Spleen (tissue), 11 donors: ENCODE measurements around the gene MARK1. TPM values are rescaled to one million over a fixed set of nuclear protein-coding genes. Genes with fewer than 3 reads are reported as not detected.

ENCODE experiments used
- DNase-seq: peaks from one replicate; pipeline ENCODE4 v3.0.0-alpha.2; 2020
- H3K27ac ChIP-seq, 8 donors: fragments of 200-600 bp; sonication (generic) in 7 of 8; 1 replicate in 4 of 8; 2 replicates in 4 of 8; pipeline versions ENCODE4 v1.5.0 to v1.8.0; 2016 to 2021; ENCODE audit warnings: inconsistent platforms in 4 of 8, mild to moderate bottlenecking in 4 of 8, moderate library complexity in 1 of 8
- H3K27me3 ChIP-seq, 7 donors: fragments of 200-600 bp; sonication (generic) in 6 of 7; replicated peaks in 1 of 7; 1 replicate in 4 of 7; 2 replicates in 3 of 7; pipeline versions ENCODE4 v1.5.0 to v1.8.0; 2016 to 2021; ENCODE audit warnings: inconsistent platforms in 3 of 7, mild to moderate bottlenecking in 1 of 7
- H3K36me3 ChIP-seq, 6 donors: fragments of 200-600 bp; sonication (generic) in 5 of 6; 1 replicate in 4 of 6; 2 replicates in 2 of 6; pipeline versions ENCODE4 v1.5.0 to v1.8.0; 2016 to 2021; ENCODE audit warnings: inconsistent platforms in 2 of 6
- H3K4me1 ChIP-seq, 6 donors: fragments of 200-600 bp; sonication (generic) in 5 of 6; 1 replicate in 3 of 6; 2 replicates in 3 of 6; pipeline versions ENCODE4 v1.5.0 to v1.8.0; 2016 to 2021; ENCODE audit warnings: inconsistent platforms in 3 of 6
- H3K4me3 ChIP-seq, 8 donors: fragments of 200-600 bp; sonication (generic) in 7 of 8; 1 replicate in 4 of 8; 2 replicates in 4 of 8; pipeline versions ENCODE4 v1.5.0 to v1.8.0; 2016 to 2021; ENCODE audit warnings: inconsistent platforms in 4 of 8, mild to moderate bottlenecking in 4 of 8, moderate library complexity in 2 of 8
- H3K9me3 ChIP-seq, 8 donors: fragments of 200-600 bp; sonication (generic) in 7 of 8; 1 replicate in 4 of 8; 2 replicates in 4 of 8; pipeline versions ENCODE4 v1.5.0 to v1.8.0; 2016 to 2021; ENCODE audit warnings: inconsistent platforms in 4 of 8
- POLR2A ChIP-seq, 3 donors: fragments of 450-650 bp; IDR thresholded peaks; one replicate each; pipeline ENCODE4 v1.5.1; 2017; ENCODE audit warnings: antibody characterized with exemption in 3 of 3, mild to moderate bottlenecking in 1 of 3
- POLR2AphosphoS5 ChIP-seq, 3 donors: sonication (generic); formaldehyde crosslinking; IDR thresholded peaks; one replicate each; pipeline ENCODE4 v1.5.1; 2017; ENCODE audit warnings: antibody characterized with exemption in 3 of 3
- WGBS, 5 donors: extraction: QIAGEN DNeasy Blood & Tissue Kit in 3 of 5; methylation state at CpG; one replicate each; pipeline versions ENCODE4 v1.1.5 to v1.1.7; 2013 to 2018; 5-methylcytosine and 5-hydroxymethylcytosine counted together
- intact Hi-C: fragments of 100-400 bp; cut with DNase I; formaldehyde crosslinking; loops from one replicate; pipeline ENCODE4 v1.15.0; 2023; ENCODE audit warnings: low total_unique reads
- polyA plus RNA-seq, 3 donors: library from polyadenylated mRNA; stranded (reverse); fragments of 200-250 nt; gene quantifications; one replicate each; pipeline ENCODE4 v1.2.1, GENCODE V29; 2013
- total RNA-seq, 7 donors: library from RNA; depleted of rRNA in 3 of 7; stranded (reverse); fragments of >200 nt in 3 of 7; fragmentation: NEBNext Ultra II Directional in 4 of 7; extraction: Animal tissue kit (Norgen Biotek cat#: 25700) in 4 of 7; gene quantifications; one replicate each; pipeline versions ENCODE4 v1.1.0 to v1.2.1, GENCODE V29; 2016 to 2021
- TF ChIP-seq, protein P1 (sequence below), 11 experiments: fragments of 200-600 bp in 7 of 11; fragments of 450-650 bp in 4 of 11; sonication (generic) in 4 of 11; IDR thresholded peaks in 8 of 11; conservative IDR thresholded peaks in 3 of 11; 1 replicate in 7 of 11; 2 replicates in 4 of 11; pipeline versions ENCODE4 v1.4.0 to v1.8.0; 2016 to 2021; ENCODE audit warnings: antibody characterized with exemption in 11 of 11, inconsistent platforms in 4 of 11, mild to moderate bottlenecking in 1 of 11
- donor health status: healthy with polysubstance abuse.
- donor health status: DM: no; HTN: no; CAD: no; lungs with moderate emphysema.
- donor health status: DM: no; HTN: no; CAD: no.
- donor health status: Bipolar disorder and iron deficiency.
- donor health status: healthy.
- donor health status: DM: no; HTN: no; CAD: no.
- donor health status: DM: yes; HTN: yes; CAD: no.

Gene MARK1
- total and polyA plus RNA-seq, 10 donors: 0.59 to 3.9 (median 2.1) TPM

DNA sequence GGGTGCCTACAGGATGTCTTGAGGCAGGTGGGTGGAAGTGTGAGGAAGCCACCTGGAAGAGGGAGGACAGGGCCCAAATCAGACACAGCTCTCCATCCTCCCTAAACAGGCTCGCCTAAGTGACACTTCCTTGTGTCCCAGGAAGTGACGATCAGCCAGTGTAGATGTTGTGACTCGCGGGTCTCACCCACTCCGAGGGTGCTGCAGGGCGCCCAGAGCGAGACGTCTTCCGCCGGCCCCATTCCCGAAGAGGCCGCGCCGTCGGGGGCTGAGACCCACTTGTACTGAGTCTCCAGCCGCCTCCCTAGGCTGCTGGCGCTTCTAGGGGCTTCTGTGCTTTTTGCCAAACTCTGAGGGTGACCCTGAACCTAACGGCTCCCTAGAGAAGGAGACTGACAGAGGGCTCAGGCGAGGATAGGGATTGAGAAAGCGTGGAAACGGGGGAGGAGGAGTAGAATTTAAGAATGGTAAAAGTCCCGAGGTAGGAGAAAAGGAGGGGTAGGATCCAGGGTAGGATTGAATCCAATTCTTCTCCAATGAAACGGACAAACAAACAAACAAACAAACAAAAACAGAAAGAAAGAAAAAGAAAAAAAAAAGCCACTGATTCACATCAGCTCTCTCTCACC is 543 bp upstream of the MARK1 start:
- Histone ChIP-seq H3K27me3 (peaks cover 0 to 75% (median 26%) of the 10 kb centered on the region in 7 donors), H3K27ac (peak overlapping the region in 6 of 8 donors; percentile 55 to 83 (median 76)), H3K36me3 (no peaks in the 10 kb centered on the region), H3K4me1 (peaks cover 0 to 35% (median 10%) of the 10 kb centered on the region in 6 donors), H3K4me3 (peak overlapping the region; percentile 29 to 80 (median 60)), H3K9me3 (no peaks in the 10 kb centered on the region)
- DNase-seq: no peak
- intact Hi-C loops: no loop called here
- TF ChIP-seq POLR2AphosphoS5 (IDR thresholded peaks at IDR 0.05): peak in 2 of 3 donors; percentile 62 to 68
- no peak for TF ChIP-seq POLR2A (IDR thresholded peaks at IDR 0.05)
- WGBS, 5 donors: 3 to 7% (median 5%) methylated on average over 23 of the region's 23 CpGs

GRCh38 chr1:220528679-220529501 is 954 bp downstream of the MARK1 start:
- Histone ChIP-seq H3K9me3 (peaks cover 0 to 10% (median 3%) of the 10 kb centered on the region in 8 donors), H3K27me3 (peaks cover 0 to 76% (median 26%) of the 10 kb centered on the region in 7 donors), H3K27ac (peak overlapping the region; percentile 20 to 83 (median 76)), H3K36me3 (no peaks in the 10 kb centered on the region), H3K4me3 (peak overlapping the region; percentile 57 to 80 (median 66)), H3K4me1 (peaks cover 0 to 35% (median 10%) of the 10 kb centered on the region in 6 donors)
- no peak for DNase-seq
- intact Hi-C loops: no loop called here
- 1 to 3% (median 2%) methylated on average over 22 to 55 of the region's 55 CpGs for WGBS, 5 donors
- TF ChIP-seq POLR2A (IDR thresholded peaks at IDR 0.05) (no peak), POLR2AphosphoS5 (IDR thresholded peaks at IDR 0.05) (no peak)
- TF ChIP-seq, protein P1, sequence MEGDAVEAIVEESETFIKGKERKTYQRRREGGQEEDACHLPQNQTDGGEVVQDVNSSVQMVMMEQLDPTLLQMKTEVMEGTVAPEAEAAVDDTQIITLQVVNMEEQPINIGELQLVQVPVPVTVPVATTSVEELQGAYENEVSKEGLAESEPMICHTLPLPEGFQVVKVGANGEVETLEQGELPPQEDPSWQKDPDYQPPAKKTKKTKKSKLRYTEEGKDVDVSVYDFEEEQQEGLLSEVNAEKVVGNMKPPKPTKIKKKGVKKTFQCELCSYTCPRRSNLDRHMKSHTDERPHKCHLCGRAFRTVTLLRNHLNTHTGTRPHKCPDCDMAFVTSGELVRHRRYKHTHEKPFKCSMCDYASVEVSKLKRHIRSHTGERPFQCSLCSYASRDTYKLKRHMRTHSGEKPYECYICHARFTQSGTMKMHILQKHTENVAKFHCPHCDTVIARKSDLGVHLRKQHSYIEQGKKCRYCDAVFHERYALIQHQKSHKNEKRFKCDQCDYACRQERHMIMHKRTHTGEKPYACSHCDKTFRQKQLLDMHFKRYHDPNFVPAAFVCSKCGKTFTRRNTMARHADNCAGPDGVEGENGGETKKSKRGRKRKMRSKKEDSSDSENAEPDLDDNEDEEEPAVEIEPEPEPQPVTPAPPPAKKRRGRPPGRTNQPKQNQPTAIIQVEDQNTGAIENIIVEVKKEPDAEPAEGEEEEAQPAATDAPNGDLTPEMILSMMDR (IDR thresholded peaks at IDR 0.05 in 8 of 11, conservative IDR thresholded peaks at IDR 0.05 in 3 of 11): no peak

DNA sequence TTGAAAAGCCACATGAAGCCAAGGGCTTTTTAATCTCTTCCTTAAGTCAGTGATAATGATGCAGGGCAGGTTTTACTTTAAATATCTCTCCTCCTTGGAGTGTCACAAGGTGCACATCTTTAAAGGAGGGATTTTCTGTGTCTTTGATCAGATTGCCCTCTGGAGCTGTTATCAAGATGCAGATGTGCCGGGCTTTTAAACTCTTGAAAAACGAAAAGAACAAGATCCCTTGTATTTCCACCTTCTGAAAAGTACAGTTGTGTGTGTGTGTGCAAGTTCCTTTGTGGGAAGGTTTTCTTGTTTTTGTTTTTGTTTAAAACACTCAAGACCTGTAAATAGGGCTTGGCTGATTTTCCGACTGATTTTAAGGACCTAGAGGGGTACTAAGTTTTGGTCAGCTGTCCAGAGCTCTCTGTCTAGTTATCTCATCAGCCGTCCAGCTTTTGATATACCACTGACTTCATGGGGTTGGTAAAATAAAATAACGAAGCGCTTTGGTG is 1.6 kb downstream of the MARK1 start:
- 56 to 63% (median 60%) methylated on average over 6 of the region's 6 CpGs for WGBS, 5 donors
- Histone ChIP-seq H3K9me3 (peaks cover 0 to 17% (median 6%) of the 10 kb centered on the region in 8 donors), H3K4me1 (peaks cover 0 to 35% (median 10%) of the 10 kb centered on the region in 6 donors), H3K36me3 (no peaks in the 10 kb centered on the region), H3K27me3 (peaks cover 0 to 76% (median 26%) of the 10 kb centered on the region in 7 donors), H3K27ac (peak overlapping the region in 3 of 8 donors; percentile 76 to 83 (median 82)), H3K4me3 (peak overlapping the region in 7 of 8 donors; percentile 57 to 80 (median 72))
- no peak for DNase-seq
- intact Hi-C loops: no loop called here
- TF ChIP-seq, protein P1 (IDR thresholded peaks at IDR 0.05 in 8 of 11, conservative IDR thresholded peaks at IDR 0.05 in 3 of 11): no peak
- TF ChIP-seq POLR2AphosphoS5 (IDR thresholded peaks at IDR 0.05): no peak
- TF ChIP-seq POLR2A (IDR thresholded peaks at IDR 0.05): no peak

DNA sequence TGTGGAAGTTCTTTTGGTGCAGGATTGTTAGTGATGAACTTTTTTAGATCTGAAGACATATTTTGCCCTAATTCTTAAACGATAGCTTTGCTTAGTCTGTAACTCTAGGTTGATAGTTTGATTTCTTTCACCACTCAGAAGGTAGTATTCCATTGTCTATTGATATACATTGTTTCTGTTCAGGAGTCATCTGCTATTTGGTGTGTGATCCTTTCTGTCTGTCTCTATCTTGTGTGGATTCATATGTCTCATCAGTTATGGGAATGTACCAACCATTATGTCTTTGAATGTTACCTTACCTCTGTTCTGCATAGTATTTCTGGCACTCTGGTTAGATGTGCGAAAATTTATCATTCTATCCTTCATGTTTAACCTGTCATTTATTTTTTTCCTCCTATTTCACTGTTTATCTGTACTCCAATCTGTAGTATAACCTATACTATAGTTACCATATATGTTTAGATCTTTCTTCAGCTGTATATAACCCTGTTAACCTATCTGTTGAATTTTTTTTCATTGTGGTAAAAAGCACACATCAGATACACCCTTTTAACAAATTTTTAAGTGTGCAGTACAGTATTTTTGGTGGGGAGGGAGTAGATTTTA is 5.7 kb downstream of the MARK1 start:
- Histone ChIP-seq H3K27ac (no peak overlapping the region), H3K4me3 (no peak overlapping the region), H3K4me1 (peaks cover 0 to 15% (median 4%) of the 10 kb centered on the region in 6 donors), H3K36me3 (no peaks in the 10 kb centered on the region), H3K27me3 (peaks cover 0 to 39% (median 7%) of the 10 kb centered on the region in 7 donors), H3K9me3 (peaks cover 0 to 30% (median 9%) of the 10 kb centered on the region in 8 donors)
- no peak for DNase-seq
- intact Hi-C loops: no loop called here
- TF ChIP-seq, protein P1 (IDR thresholded peaks at IDR 0.05 in 8 of 11, conservative IDR thresholded peaks at IDR 0.05 in 3 of 11): no peak
- TF ChIP-seq POLR2A (IDR thresholded peaks at IDR 0.05) (no peak), POLR2AphosphoS5 (IDR thresholded peaks at IDR 0.05) (no peak)
- 89 to 94% (median 89%) methylated on average over 2 of the region's 2 CpGs for whole genome bisulfite sequencing, 5 donors
